Liver (tissue), 9 donors: ENCODE results near the gene TAS2R41. TPM values are rescaled to one million over a fixed set of nuclear protein-coding genes. Genes with fewer than 3 reads are reported as not detected.
"Not testable (repeated sequence)": the region's sequence is repeated elsewhere in the genome, so short reads cannot be mapped to it uniquely, and the experiment has no call there.

Experiments used
- DNase-seq: peaks from one replicate; pipeline ENCODE4 v3.0.0-alpha.2; 2017; ENCODE audit warnings: low spot score
- H3K27ac ChIP-seq, 2 donors: one replicate each; pipeline ENCODE4 v1.7.0; 2013; ENCODE audit warnings: inconsistent platforms in 2 of 2, low read length in 2 of 2, control low read depth in 1 of 2, low read depth in 1 of 2, mild to moderate bottlenecking in 1 of 2
- H3K27me3 ChIP-seq, 4 donors: one replicate each; pipeline versions ENCODE4 v1.6.1 to v1.7.0; 2013; ENCODE audit warnings: low read length in 3 of 4, inconsistent platforms in 1 of 4, mild to moderate bottlenecking in 1 of 4, moderate library complexity in 1 of 4; ENCODE audit not compliant: control insufficient read depth in 4 of 4, insufficient read depth in 4 of 4
- H3K36me3 ChIP-seq, 4 donors: one replicate each; pipeline versions ENCODE4 v1.6.1 to v1.7.0; 2013; ENCODE audit warnings: low read length in 3 of 4, mild to moderate bottlenecking in 3 of 4, low read depth in 1 of 4, moderate library complexity in 1 of 4; ENCODE audit not compliant: control insufficient read depth in 4 of 4, insufficient read depth in 3 of 4
- H3K4me1 ChIP-seq, 4 donors: one replicate each; pipeline versions ENCODE4 v1.6.1 to v1.7.0; 2013; ENCODE audit warnings: low read length in 3 of 4, mild to moderate bottlenecking in 3 of 4, moderate library complexity in 1 of 4; ENCODE audit not compliant: control insufficient read depth in 4 of 4, insufficient read depth in 4 of 4
- H3K4me3 ChIP-seq, 3 donors: one replicate each; pipeline versions ENCODE4 v1.6.1 to v1.7.0; 2013; ENCODE audit warnings: low read length in 3 of 3, control low read depth in 1 of 3, low read depth in 1 of 3, mild to moderate bottlenecking in 1 of 3
- H3K9ac ChIP-seq, 2 donors: one replicate each; pipeline ENCODE4 v1.7.0; 2013; ENCODE audit warnings: low read length in 2 of 2, mild to moderate bottlenecking in 2 of 2, moderate library complexity in 2 of 2, control low read depth in 1 of 2, low read depth in 1 of 2
- H3K9me3 ChIP-seq, 4 donors: one replicate each; pipeline versions ENCODE4 v1.6.1 to v1.7.0; 2013; ENCODE audit warnings: low read length in 3 of 4; ENCODE audit not compliant: control insufficient read depth in 4 of 4
- ATF3 ChIP-seq: IDR thresholded peaks from 2 replicates; pipeline ENCODE4 v1.6.1; 2016; ENCODE audit warnings: antibody characterized with exemption
- CTCF ChIP-seq: fragments of 150-350 bp; IDR thresholded peaks from 2 replicates; pipeline ENCODE4 v1.5.1; 2017; ENCODE audit warnings: improper control_type of control experiment, low read depth, low read length; ENCODE audit not compliant: missing input control
- EGR1 ChIP-seq, 2 donors: IDR thresholded peaks; 2 replicates each; pipeline ENCODE4 v1.6.1; 2016 to 2018; ENCODE audit warnings: antibody characterized with exemption in 2 of 2, low read depth in 2 of 2
- FOXA1 ChIP-seq: IDR thresholded peaks from 2 replicates; pipeline ENCODE4 v1.6.1; 2016; ENCODE audit warnings: antibody characterized with exemption
- FOXA2 ChIP-seq: IDR thresholded peaks from 2 replicates; pipeline ENCODE4 v1.6.1; 2016; ENCODE audit warnings: antibody characterized with exemption
- GABPA ChIP-seq, 2 donors: IDR thresholded peaks in 1 of 2; conservative IDR thresholded peaks in 1 of 2; 2 replicates each; pipeline ENCODE4 v1.6.1; 2016; ENCODE audit warnings: antibody characterized with exemption in 2 of 2, mild to moderate bottlenecking in 1 of 2, moderate library complexity in 1 of 2
- HNF4G ChIP-seq: IDR thresholded peaks from 2 replicates; pipeline ENCODE4 v1.6.1; 2016; ENCODE audit warnings: antibody characterized with exemption
- NR2F2 ChIP-seq: IDR thresholded peaks from 2 replicates; pipeline ENCODE4 v1.6.1; 2016; ENCODE audit warnings: antibody characterized with exemption
- RAD21 ChIP-seq, 2 donors: IDR thresholded peaks; 2 replicates each; pipeline ENCODE4 v1.6.1; 2016; ENCODE audit warnings: antibody characterized with exemption in 2 of 2, mild to moderate bottlenecking in 2 of 2
- REST ChIP-seq: IDR thresholded peaks from 2 replicates; pipeline ENCODE4 v1.6.1; 2016; ENCODE audit warnings: antibody characterized with exemption, mild to moderate bottlenecking
- RXRA ChIP-seq, 2 donors: IDR thresholded peaks; 2 replicates each; pipeline ENCODE4 v1.6.1; 2017 to 2018; ENCODE audit warnings: antibody characterized with exemption in 2 of 2, mild to moderate bottlenecking in 1 of 2
- TAF1 ChIP-seq: conservative IDR thresholded peaks from 2 replicates; pipeline ENCODE4 v1.6.1; 2016; ENCODE audit warnings: antibody characterized with exemption, mild to moderate bottlenecking
- YY1 ChIP-seq: IDR thresholded peaks from 2 replicates; pipeline ENCODE4 v1.6.1; 2016; ENCODE audit warnings: antibody characterized with exemption, mild to moderate bottlenecking
- ZBTB33 ChIP-seq: IDR thresholded peaks from 2 replicates; pipeline ENCODE4 v1.6.1; 2016; ENCODE audit warnings: antibody characterized with exemption
- WGBS: extraction: QIAGEN DNeasy Blood & Tissue Kit; methylation state at CpG from one replicate; pipeline ENCODE4 v1.1.7; 2013; 5-methylcytosine and 5-hydroxymethylcytosine counted together
- polyA plus RNA-seq, 2 donors: library from polyadenylated mRNA; stranded (reverse) in 1 of 2; unstranded in 1 of 2; fragments of 200-250 nt in 1 of 2; fragments of >200 nt in 1 of 2; fragmentation: Nextera tagmentation in 1 of 2; extraction: Ambion mirVana in 1 of 2; gene quantifications; one replicate each; pipeline versions ENCODE4 v1.2.1 to v1.2.3, GENCODE V29; 2013 to 2015
- total RNA-seq, 2 donors: library from RNA; depleted of rRNA; stranded (reverse); fragments of >200 nt; gene quantifications; one replicate each; pipeline ENCODE4 v1.2.3, GENCODE V29; 2014
- donor health status: healthy.
- donor health status: healthy.
- donor health status: healthy.
- donor health status: healthy.
- donor health status: healthy.

The TAS2R41 gene
- total and polyA plus RNA-seq, 4 donors, result 0.25 TPM; not detected in 3

GRCh38 chr7:143485094-143485493 is 7.4 kb downstream of the TAS2R41 start:
- no peak for TF ChIP-seq ATF3
- no peak for TF ChIP-seq NR2F2
- no peak for TF ChIP-seq TAF1
- TF ChIP-seq ZBTB33, result no peak
- DNase-seq, result no peak
- Histone ChIP-seq H3K4me3 (no peak overlapping the region), H3K27ac (no peak overlapping the region), H3K9ac (no peak overlapping the region), H3K9me3 (no peaks in the 10 kb centered on the region), H3K36me3 (no peaks in the 10 kb centered on the region), H3K4me1 (peaks cover 3 to 16% (median 8%) of the 10 kb centered on the region in 4 donors), H3K27me3 (no peaks in the 10 kb centered on the region)

- no peaks in the 10 kb centered on the region for H3K27me3 ChIP-seq
- peaks cover 3 to 16% (median 8%) of the 10 kb centered on the region in 4 donors for H3K4me1 ChIP-seq
- H3K9me3 ChIP-seq, result no peaks in the 10 kb centered on the region
- TF ChIP-seq REST (no peak), HNF4G (no peak), RXRA (IDR thresholded peaks at IDR 0.05) (no peak), GABPA (IDR thresholded peaks at IDR 0.05 in 1 of 2, conservative IDR thresholded peaks at IDR 0.05 in 1 of 2) (no peak), ZBTB33 (no peak), CTCF (no peak), FOXA2 (no peak), TAF1 (no peak), EGR1 (IDR thresholded peaks at IDR 0.05; ENCODE audit: low read depth in 2 of 2) (no peak), YY1 (no peak), RAD21 (IDR thresholded peaks at IDR 0.05) (no peak), FOXA1 (no peak), ATF3 (no peak)
- WGBS, result 76% methylated on average over 6 of the region's 6 CpGs
- H3K4me3 ChIP-seq, result no peak overlapping the region
- DNase-seq, result no peak
- H3K36me3 ChIP-seq, result no peaks in the 10 kb centered on the region
- H3K27ac ChIP-seq, result no peak overlapping the region
- H3K9ac ChIP-seq, result no peak overlapping the region
Observed at GRCh38 chr7:143485500-143485899, 7.8 kb downstream of the TAS2R41 start.

GRCh38 chr7:143486266-143486665 is 8.6 kb downstream of the TAS2R41 start:
- DNase-seq, result not testable (repeated sequence)

More at GRCh38 chr7:143486266-143486665, 8.6 kb downstream of the TAS2R41 start:
- H3K36me3 ChIP-seq, H3K9me3 ChIP-seq, H3K9ac ChIP-seq, H3K4me3 ChIP-seq, H3K27me3 ChIP-seq, H3K27ac ChIP-seq: not testable (repeated sequence)
- 92% methylated on average over 3 of the region's 3 CpGs for WGBS
- H3K4me1 ChIP-seq, result peaks cover 3 to 16% (median 8%) of the 10 kb centered on the region in 4 donors
